SIG-M5 (cell line): ENCODE data around the gene CDC25C.
"Not testable (repeated sequence)": the region's sequence is repeated elsewhere in the genome, so short reads cannot be mapped to it uniquely, and the experiment has no call there.

Source experiments
- DNase-seq: peaks from one replicate; lab custom pipeline; 2025; lab: John Stamatoyannopoulos, UW

CDC25C gene

DNA sequence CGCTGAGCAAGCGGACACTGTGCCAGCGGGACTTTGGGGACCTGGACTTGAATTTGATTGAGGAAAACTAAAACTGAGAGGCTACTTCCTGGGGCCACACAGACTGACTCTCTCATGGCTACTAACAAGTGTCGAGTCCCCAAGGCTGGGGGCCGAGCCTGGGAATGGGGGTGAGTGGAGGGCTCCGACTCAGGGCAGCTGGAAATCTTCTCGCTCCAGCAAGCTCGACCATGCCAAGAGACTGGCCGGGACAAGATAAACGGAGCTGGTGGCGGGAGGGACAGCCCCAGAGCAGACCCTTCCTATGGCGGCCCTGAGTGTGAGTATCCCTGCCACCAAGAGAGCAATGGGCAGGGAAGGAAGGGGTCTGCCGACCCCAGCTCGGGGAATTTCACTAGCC, 15.3 kb upstream of the CDC25C start:
- no peak for DNase-seq

DNA sequence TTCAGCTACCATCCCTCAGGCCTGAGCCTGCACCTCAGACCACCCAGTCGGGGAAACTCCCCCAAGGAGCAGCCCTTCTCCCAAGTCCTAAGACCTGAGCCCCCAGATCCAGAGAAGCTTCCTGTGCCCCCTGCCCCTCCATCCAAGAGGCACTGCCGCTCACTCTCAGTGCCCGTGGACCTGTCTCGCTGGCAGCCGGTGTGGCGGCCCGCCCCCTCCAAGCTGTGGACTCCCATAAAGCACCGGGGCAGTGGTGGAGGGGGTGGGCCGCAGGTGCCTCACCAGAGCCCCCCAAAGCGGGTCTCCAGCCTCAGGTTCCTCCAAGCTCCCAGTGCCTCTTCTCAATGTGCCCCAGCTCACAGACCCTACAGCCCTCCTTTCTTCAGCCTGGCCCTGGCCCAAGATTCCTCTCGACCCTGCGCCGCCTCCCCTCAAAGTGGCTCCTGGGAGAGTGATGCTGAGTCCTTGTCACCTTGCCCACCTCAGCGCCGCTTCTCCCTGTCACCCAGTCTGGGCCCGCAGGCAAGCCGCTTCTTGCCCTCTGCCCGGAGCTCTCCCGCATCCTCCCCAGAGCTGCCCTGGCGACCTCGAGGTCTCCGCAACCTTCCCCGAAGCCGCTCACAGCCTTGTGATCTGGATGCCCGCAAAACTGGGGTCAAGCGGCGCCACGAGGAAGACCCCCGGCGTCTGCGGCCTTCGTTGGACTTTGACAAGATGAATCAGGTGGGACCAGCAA, 13.5 kb upstream of the CDC25C start:
- no peak for DNase-seq

DNA sequence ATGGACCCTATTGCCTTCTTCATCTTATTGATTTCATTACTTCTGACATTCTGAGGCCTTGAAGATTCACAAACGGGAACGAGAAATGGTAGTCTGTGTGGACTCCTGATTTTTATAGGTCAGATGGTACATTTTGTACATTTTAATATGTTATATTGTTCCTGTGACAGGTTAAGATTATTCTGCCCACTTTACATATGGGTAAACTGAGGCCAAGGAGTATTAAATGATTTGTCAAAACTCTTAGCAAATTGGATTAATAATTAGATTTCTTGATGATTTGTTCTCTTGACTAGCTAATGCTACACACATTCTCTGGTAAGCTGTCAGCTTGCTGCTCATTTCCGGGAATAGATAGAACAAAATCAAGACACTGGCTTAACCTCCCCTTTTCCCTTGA, 8.4 kb upstream of the CDC25C start:
- no peak for DNase-seq

GRCh38 chr5:138339464-138339863, 7.9 kb upstream of the CDC25C start:
- peak; percentile 54 for DNase-seq

GRCh38 chr5:138339091-138339456, 7.5 kb upstream of the CDC25C start:
- no peak for DNase-seq

GRCh38 chr5:138338411-138339090, 6.9 kb upstream of the CDC25C start:
- DNase-seq = no peak

DNA sequence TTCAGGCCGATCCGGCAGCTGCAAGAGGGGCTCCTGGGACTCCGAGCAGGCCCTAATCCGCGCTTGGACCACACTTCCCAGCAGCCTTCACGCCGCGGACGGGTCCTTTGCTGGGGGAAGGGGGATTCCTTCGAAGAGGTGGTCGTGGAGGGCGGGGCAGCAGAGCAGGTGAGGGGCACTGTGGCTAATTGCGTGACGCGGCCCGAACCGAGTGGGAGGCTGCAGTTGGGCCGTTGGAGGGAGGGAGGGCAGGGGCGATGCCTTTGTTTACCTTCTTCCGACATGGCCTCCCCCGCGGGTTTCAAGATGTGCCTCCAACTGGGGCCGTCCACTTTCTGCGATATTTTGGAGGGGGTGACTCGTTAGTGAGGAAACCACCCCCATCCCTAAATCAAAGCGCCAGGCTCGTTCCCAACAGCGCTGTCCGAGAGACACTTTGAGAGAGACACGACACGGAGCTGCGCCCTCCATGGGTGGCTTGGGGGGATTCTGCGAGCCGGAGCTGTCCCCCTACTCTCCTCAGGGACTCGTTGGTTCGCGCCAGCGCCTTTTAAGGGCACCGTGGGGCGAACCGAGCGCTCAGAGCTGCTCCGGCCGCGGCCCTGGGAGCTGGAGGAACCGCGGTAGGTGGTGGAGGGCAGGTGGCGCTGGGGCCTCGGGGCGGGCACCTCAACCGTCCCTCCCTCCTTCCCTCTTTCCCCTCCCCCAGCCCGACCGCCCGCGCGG, 6.2 kb upstream of the CDC25C start, which contains the start of gene FAM53C:
Gene FAM53C, plus strand, starts transcription at position 582 of the 726 bp plus-strand sequence. CDS start 3,070 bp downstream, outside the sequence.
- DNase-seq = peak; percentile 58

GRCh38 chr5:138336952-138337684, 5.5 kb upstream of the CDC25C start:
- DNase-seq = no peak

DNA sequence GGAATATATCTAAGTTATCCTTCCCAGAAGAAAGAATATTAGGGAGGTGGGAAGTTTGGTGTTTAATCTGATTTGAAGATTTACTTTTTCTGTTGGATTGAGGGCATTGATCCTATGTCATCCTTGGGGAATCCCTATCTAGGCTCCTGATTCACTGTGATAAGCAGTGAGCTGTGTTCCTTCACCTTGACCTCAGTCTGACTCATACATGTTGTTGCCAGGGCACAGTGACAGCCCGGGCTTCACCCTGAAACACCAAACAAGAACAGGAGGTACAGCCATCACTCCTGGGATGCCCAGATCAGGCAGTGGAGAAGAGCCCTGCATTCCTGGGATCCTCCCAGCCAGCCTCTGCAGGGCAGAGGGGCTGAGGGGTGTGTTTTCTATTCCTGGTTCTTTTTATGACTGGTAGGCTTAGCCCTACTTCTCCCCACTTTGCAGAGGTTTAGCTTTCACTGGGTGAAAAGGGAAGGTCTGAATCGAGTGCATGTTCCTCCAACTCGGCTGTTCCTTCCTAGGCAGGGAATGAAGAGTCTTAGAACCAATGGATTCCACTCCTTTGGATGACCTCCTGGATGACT, 3.4 kb upstream of the CDC25C start:
- no peak for DNase-seq

GRCh38 chr5:138330813-138331448, 673 bp downstream of the CDC25C start:
- no peak for DNase-seq

GRCh38 chr5:138318211-138318610, 13.4 kb downstream of the CDC25C start:
- DNase-seq = not testable (repeated sequence)

DNA sequence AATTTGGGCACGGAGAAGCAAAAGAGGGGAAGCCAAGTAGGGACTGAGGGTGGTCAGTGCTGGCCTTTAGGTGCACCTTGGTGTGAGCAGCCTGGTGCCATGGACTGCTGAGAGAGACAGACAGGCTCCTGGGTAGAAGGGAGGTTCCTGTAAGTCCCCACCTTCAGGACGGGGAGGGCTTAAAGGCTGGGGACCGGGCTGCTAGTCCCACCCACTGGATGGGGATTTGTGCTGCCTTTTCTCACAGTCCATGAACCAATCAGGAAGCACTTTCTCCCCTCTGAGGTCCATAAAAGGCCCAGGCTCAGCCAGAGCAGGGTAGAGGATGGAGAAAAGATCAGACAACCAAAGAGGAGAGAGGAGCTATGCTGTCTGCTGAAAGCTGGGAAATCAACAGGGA, 15.2 kb downstream of the CDC25C start:
- DNase-seq = no peak

DNA sequence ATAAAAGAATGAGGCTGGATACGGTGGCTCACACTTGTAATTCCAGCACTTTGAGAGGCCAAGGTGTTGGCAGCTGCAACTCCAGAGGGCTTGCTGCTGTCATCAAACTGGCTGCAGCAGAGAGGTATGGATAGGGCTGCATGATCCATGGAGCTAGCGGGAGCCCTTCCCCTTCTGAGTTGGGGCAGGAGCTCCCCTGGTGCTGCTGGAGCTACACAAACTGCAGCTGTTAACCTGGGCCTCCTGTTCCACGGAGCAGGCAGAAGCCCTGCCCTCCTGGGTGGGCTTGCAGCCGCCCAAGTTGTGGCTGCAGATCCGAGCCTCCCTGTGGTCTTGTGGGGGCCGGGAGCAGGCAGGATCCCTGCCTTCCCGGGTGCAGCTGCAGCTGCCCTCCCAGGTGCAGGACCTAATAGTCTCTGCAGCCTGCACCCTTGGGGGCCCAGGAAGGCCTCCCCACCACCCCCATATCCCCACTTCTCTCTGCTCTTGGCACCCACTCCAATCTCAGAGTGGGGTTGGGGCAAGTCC, 15.8 kb downstream of the CDC25C start:
- no peak for DNase-seq

DNA sequence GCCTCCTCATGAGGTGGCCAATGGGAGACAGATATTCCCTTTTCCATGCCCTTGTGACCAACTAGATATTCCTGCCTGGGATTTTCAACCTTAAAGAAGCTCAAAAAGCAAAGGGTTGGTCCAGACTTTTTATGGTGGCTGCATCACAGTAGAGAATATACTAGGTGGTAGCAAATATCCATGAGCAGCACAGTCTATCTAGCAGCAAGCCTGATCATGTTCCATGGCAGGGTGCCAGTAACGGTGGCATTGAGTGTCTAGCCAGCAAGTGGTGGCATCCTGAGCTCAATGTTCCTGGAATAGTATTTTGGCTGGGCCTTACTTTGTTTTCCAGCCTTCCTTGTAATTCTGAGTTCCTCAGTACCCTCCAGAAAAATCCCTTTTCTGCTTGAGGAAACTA, 25.8 kb downstream of the CDC25C start:
- DNase-seq = no peak

GRCh38 chr5:138303372-138303771, 28.2 kb downstream of the CDC25C start:
- no peak for DNase-seq

DNA sequence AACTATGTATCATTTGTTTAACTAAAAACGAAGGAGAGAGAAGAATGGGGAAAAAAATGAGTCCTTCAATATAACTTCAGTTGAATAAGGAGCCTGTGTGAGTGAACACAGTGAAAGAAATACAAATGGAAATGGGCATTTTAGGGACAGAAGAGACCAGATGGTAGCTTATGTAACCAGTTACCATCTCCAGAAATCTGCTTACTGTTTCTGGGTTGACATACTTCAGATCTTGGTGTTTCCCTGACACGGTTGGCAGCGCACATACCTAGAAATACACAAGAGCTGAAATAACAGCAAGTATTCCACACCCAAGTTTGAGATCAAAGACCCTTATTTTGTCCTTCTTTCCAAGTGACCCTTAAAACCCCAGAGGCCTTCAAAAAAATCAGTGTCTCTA, 42.3 kb downstream of the CDC25C start:
- no peak for DNase-seq

- no peak for DNase-seq
Measured at GRCh38 chr5:138287246-138287645, 44.4 kb downstream of the CDC25C start.

- no peak for DNase-seq
Measured at GRCh38 chr5:138282920-138283742, 48.5 kb downstream of the CDC25C start.

GRCh38 chr5:138280915-138281314, 50.7 kb downstream of the CDC25C start:
- DNase-seq = no peak

DNA sequence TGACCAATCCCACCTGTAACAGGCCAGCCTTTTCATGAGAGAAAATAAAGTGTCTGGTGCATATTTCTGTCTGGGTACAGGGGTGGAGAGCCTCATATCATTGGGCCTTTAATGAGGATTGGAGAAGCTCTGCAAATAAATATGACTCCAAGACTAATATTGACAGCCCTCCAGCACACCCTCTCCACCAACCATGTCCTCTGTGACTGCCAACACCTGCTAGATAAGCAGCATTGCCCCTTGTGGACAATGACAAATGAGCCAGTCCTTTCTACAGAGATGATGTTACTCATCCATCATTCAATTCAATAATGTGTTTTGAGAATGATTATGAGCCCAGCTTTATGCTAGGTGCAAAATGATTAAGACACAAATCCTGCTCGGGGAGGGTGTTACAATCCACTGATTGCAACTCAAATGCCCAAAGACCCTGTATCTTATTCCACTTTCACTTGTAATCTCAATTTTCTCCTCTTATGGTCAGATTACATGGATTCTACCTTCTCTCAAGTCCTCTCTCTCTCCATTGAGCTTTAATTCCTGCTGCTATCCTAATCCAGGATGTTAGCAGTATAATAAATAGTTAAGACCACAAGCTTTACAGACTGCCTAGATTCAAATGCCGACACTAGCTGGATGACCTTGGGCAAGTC, 55.1 kb downstream of the CDC25C start:
- no peak for DNase-seq
